ENCODE measurements around the gene PRIM2. TPM values are rescaled to one million over a fixed set of nuclear protein-coding genes. Genes with fewer than 3 reads are reported as not detected.
"Not testable (repeated sequence)": the region's sequence is repeated elsewhere in the genome, so short reads cannot be mapped to it uniquely, and the experiment has no call there.

PRIM2 gene
- total RNA-seq, 1 experiment from 2014 or later, result 30.7 TPM

GRCh38 chr6:57434944-57435343 lies 117.5 kb downstream of the PRIM2 start:
- POLR2A ChIA-PET, result no interaction called here
- no TSS peak for BruUV-seq (replicated peaks)
- no peak overlapping the region for H3K27ac ChIP-seq (ENCODE audit: low read length)

GRCh38 chr6:57435475-57436160 lies 118.2 kb downstream of the PRIM2 start:
- Histone ChIP-seq H3K9me3 (ENCODE audit: control insufficient read depth, insufficient read depth, low read depth, low read length) (no peaks in the 10 kb centered on the region), H3K4me1 (ENCODE audit: control insufficient read depth, insufficient read depth, low read length) (no peaks in the 10 kb centered on the region), H3K36me3 (ENCODE audit: control insufficient read depth, insufficient read depth, low read length) (no peaks in the 10 kb centered on the region), H3K27ac (ENCODE audit: low read length) (no peak overlapping the region), H3K4me3 (ENCODE audit: low read depth in 2 of 2, low read length in 2 of 2) (no peak overlapping the region), H3K27me3 (ENCODE audit: control insufficient read depth, insufficient read depth, low read length) (no peaks in the 10 kb centered on the region)
- in situ Hi-C loops (cut with HindIII; ENCODE audit: low pct_unique_long_range_greater_than_20kb, low sequenced_read_pairs), result no loop called here
- BruUV-seq (replicated peaks), result no TSS peak
- intact Hi-C loops (cut with micrococcal nuclease; ENCODE audit: unreplicated experiment), result no loop called here
- DNase-seq (ENCODE audit: low read depth, low spot score) (no peak), ATAC-seq (no peak)
- TF ChIP-seq TCF7L2 (IDR thresholded peaks at IDR 0.05; ENCODE audit: low read depth, low read length) (no peak), SIN3A (IDR thresholded peaks at IDR 0.05; ENCODE audit: borderline replicate concordance, insufficient read depth, low read depth, low read length) (no peak), CTCF (IDR thresholded peaks at IDR 0.05) (no peak), POLR2AphosphoS5 (IDR thresholded peaks at IDR 0.05; ENCODE audit: low read depth, low read length) (no peak), REST (IDR thresholded peaks at IDR 0.05; ENCODE audit: insufficient read depth in 1 of 2, low read depth in 2 of 2, low read length in 1 of 2) (no peak)
- CTCF ChIA-PET, result no interaction called here
- POLR2A ChIA-PET, result no interaction called here

More at GRCh38 chr6:57434944-57435343, 117.5 kb downstream of the PRIM2 start:
- intact Hi-C loops (cut with micrococcal nuclease; ENCODE audit: unreplicated experiment), result no loop called here
- no peaks in the 10 kb centered on the region for H3K4me1 ChIP-seq (ENCODE audit: control insufficient read depth, insufficient read depth, low read length)
- TF ChIP-seq SIN3A (IDR thresholded peaks at IDR 0.05; ENCODE audit: borderline replicate concordance, insufficient read depth, low read depth, low read length) (no peak), REST (IDR thresholded peaks at IDR 0.05; ENCODE audit: insufficient read depth in 1 of 2, low read depth in 2 of 2, low read length in 1 of 2) (no peak), POLR2AphosphoS5 (IDR thresholded peaks at IDR 0.05; ENCODE audit: low read depth, low read length) (no peak), TCF7L2 (IDR thresholded peaks at IDR 0.05; ENCODE audit: low read depth, low read length) (no peak), CTCF (IDR thresholded peaks at IDR 0.05) (no peak)
- ATAC-seq (no peak), DNase-seq (ENCODE audit: low read depth, low spot score) (no peak)
- H3K4me3 ChIP-seq (ENCODE audit: low read depth in 2 of 2, low read length in 2 of 2), result no peak overlapping the region
- CTCF ChIA-PET, result no interaction called here
- H3K9me3 ChIP-seq (ENCODE audit: control insufficient read depth, insufficient read depth, low read depth, low read length), result no peaks in the 10 kb centered on the region
- H3K27me3 ChIP-seq (ENCODE audit: control insufficient read depth, insufficient read depth, low read length), result no peaks in the 10 kb centered on the region
- in situ Hi-C loops (cut with HindIII; ENCODE audit: low pct_unique_long_range_greater_than_20kb, low sequenced_read_pairs), result no loop called here
- H3K36me3 ChIP-seq (ENCODE audit: control insufficient read depth, insufficient read depth, low read length), result no peaks in the 10 kb centered on the region

- POLR2A ChIA-PET; H3K9me3 ChIP-seq (ENCODE audit: control insufficient read depth, insufficient read depth, low read depth, low read length); H3K27me3 ChIP-seq (ENCODE audit: control insufficient read depth, insufficient read depth, low read length); ATAC-seq; in situ Hi-C loops (cut with HindIII; ENCODE audit: low pct_unique_long_range_greater_than_20kb, low sequenced_read_pairs); H3K27ac ChIP-seq (ENCODE audit: low read length); DNase-seq (ENCODE audit: low read depth, low spot score); H3K4me1 ChIP-seq (ENCODE audit: control insufficient read depth, insufficient read depth, low read length); intact Hi-C loops (cut with micrococcal nuclease; ENCODE audit: unreplicated experiment); BruUV-seq (replicated peaks); H3K4me3 ChIP-seq (ENCODE audit: low read depth in 2 of 2, low read length in 2 of 2); H3K36me3 ChIP-seq (ENCODE audit: control insufficient read depth, insufficient read depth, low read length); CTCF ChIA-PET: not testable (repeated sequence)
These were observed 123.3 kb downstream of the PRIM2 start for GRCh38 chr6:57440735-57441134.

Measured in Panc1 (cell line).